HCT116 (cell line): Measurements from ENCODE around the gene SRGAP3.
"Not testable (repeated sequence)": the region's sequence is repeated elsewhere in the genome, so short reads cannot be mapped to it uniquely, and the experiment has no call there.

Experiments used
- EZH2 ChIP-seq: fragments of 200-600 bp; sonication (generic); IDR thresholded peaks from 2 replicates; pipeline ENCODE4 v1.6.1; 2017; ENCODE audit warnings: antibody characterized with exemption, mixed run types
- POLR2A ChIP-seq: IDR thresholded peaks from 2 replicates; pipeline ENCODE4 v1.7.0; 2011; ENCODE audit warnings: borderline replicate concordance; ENCODE audit not compliant: insufficient read depth, insufficient read length; ENCODE audit errors: extremely low read depth
- POLR2AphosphoS5 ChIP-seq: IDR thresholded peaks from 2 replicates; pipeline ENCODE4 v1.6.1; 2011; ENCODE audit warnings: mild to moderate bottlenecking, low read depth, low read length, moderate library complexity
- SIN3A ChIP-seq: IDR thresholded peaks from 2 replicates; pipeline ENCODE4 v1.6.1; 2012; ENCODE audit warnings: low read depth
- TF ChIP-seq, protein P1 (sequence below), 3 experiments: fragments of 200-600 bp in 1 of 3; sonication (generic) in 1 of 3; IDR thresholded peaks in 2 of 3; conservative IDR thresholded peaks in 1 of 3; 2 replicates each; pipeline ENCODE4 v1.5.1; 2012 to 2017; ENCODE audit warnings: low read depth in 2 of 3, low read length in 2 of 3, antibody characterized with exemption in 1 of 3, borderline replicate concordance in 1 of 3, control low read depth in 1 of 3, mild to moderate bottlenecking in 1 of 3, mixed read lengths in 1 of 3, mixed run types in 1 of 3, moderate library complexity in 1 of 3; ENCODE audit not compliant: insufficient read depth in 1 of 3

DNA sequence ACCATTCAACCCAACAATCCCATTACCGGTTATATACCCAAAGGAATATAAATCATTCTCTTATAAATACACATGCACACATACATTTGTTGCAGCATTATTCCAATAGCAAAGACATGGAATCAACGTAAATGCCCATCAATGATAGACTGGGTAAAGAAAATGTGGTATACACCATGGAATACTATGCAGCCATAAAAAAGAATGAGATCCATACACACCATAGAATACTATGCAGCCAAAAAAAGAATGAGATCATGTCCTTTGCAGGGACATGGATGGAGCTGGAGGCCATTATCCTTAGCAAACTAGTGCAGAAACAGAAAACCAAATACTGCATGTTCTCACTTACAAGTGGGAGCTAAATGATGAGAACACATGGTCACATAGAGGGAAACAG lies 44.5 kb upstream of the SRGAP3 start:
- TF ChIP-seq, protein P1, sequence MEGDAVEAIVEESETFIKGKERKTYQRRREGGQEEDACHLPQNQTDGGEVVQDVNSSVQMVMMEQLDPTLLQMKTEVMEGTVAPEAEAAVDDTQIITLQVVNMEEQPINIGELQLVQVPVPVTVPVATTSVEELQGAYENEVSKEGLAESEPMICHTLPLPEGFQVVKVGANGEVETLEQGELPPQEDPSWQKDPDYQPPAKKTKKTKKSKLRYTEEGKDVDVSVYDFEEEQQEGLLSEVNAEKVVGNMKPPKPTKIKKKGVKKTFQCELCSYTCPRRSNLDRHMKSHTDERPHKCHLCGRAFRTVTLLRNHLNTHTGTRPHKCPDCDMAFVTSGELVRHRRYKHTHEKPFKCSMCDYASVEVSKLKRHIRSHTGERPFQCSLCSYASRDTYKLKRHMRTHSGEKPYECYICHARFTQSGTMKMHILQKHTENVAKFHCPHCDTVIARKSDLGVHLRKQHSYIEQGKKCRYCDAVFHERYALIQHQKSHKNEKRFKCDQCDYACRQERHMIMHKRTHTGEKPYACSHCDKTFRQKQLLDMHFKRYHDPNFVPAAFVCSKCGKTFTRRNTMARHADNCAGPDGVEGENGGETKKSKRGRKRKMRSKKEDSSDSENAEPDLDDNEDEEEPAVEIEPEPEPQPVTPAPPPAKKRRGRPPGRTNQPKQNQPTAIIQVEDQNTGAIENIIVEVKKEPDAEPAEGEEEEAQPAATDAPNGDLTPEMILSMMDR (IDR thresholded peaks at IDR 0.05 in 2 of 3, conservative IDR thresholded peaks at IDR 0.05 in 1 of 3; ENCODE audit: borderline replicate concordance in 1 of 3, insufficient read depth in 1 of 3, low read depth in 2 of 3, low read length in 2 of 3), result not testable (repeated sequence)
- TF ChIP-seq SIN3A, EZH2, POLR2AphosphoS5, POLR2A: not testable (repeated sequence)
